ENCODE measurements around the gene APOA4.
"Not testable (repeated sequence)": the region's sequence is repeated elsewhere in the genome, so short reads cannot be mapped to it uniquely, and the experiment has no call there.

APOA4 gene

DNA sequence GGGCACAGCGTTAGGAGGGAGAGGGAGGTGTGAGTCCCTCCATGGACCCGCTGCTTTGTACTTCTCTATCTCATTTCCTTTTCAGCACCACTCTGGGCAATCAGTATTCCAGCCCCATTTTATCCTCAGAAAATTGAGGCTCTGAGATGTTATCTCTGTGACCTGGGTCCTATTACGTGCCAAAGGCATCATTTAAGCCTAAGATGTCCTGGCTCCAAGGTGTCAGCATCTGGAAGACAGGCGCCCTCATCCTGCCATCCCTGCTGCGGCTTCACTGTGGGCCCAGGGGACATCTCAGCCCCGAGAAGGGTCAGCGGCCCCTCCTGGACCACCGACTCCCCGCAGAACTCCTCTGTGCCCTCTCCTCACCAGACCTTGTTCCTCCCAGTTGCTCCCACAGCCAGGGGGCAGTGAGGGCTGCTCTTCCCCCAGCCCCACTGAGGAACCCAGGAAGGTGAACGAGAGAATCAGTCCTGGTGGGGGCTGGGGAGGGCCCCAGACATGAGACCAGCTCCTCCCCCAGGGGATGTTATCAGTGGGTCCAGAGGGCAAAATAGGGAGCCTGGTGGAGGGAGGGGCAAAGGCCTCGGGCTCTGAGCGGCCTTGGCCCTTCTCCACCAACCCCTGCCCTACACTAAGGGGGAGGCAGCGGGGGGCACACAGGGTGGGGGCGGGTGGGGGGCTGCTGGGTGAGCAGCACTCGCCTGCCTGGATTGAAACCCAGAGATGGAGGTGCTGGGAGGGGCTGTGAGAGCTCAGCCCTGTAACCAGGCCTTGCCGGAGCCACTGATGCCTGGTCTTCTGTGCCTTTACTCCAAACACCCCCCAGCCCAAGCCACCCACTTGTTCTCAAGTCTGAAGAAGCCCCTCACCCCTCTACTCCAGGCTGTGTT, 5.8 kb upstream of the APOA4 start:
- no peak for DNase-seq

- DNase-seq = no peak
Measured at GRCh38 chr11:116827461-116827860, 4.4 kb upstream of the APOA4 start.

- no peak for DNase-seq
Measured at GRCh38 chr11:116826751-116827431, 3.8 kb upstream of the APOA4 start.

DNA sequence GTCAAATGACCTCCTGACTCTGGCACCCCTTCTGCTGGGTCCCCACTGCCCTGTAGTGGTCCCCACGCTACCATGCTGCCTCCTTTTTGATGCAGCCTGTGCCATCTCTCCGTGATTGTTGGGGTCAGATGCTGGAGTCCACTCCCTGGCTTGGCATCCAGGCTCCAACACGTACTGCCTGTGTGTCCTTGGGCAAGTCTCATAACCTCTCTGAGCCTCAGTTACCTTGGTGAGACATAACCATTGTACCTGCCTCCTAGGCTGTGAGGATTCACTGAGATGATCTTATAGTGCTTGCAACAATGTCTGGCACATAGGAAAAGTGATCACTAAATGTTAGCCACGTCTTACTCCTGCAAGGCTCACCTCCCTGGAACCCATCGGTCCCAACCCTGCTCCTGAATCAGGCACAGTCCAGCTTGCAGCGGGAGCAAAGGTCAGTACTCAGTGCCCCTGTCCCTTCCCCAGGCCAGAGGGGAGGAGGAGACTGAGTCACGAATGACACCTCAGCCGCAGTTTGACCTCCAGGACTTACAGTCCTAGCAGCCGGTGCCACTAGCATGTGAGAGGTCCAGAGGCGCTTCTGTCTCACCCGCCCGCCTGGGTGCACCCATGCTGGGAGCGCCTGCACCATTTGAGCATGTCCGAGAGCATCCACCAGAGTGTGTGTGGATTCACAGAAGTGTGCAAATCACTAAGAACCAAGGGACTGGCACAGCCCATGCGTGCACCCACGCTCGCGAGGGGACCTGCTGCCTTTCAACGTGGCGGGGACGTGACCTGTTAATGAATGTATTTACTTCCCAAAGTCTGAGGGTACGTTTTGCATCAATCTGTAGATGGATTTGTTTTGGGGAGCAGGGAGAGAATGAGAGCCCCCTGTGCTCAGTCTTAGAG, 3.0 kb upstream of the APOA4 start:
- DNase-seq = no peak

- no peak for DNase-seq
Measured at GRCh38 chr11:116825434-116825833, 2.3 kb upstream of the APOA4 start.

DNA sequence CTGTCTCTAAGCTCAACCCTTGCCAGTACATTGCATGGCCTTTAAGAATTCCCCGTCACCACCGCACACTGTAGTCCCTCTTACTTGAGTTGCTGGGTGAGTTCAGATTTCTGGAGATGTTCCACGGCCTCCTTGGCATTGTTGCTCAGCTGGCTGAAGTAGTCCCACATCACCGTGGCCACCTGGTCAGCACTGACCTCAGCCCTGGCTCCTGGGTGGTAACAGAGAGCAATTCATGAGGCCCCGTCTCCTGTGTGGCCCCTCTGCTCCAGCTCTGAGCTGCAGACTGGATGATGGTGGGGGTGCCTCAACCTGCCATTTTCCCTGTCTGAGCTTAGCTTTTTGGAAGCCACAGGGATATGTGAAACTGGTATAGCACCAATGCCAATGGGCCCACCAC, 529 bp downstream of the APOA4 start:
- no peak for DNase-seq

- DNase-seq = no peak
Measured at GRCh38 chr11:116821050-116821918, 1.8 kb downstream of the APOA4 start.

GRCh38 chr11:116819049-116819448, 4.1 kb downstream of the APOA4 start:
- DNase-seq = no peak

- no peak for DNase-seq
Measured at GRCh38 chr11:116814502-116814901, 8.6 kb downstream of the APOA4 start.

- no peak for DNase-seq
Measured at GRCh38 chr11:116813781-116814471, 9.2 kb downstream of the APOA4 start.

DNA sequence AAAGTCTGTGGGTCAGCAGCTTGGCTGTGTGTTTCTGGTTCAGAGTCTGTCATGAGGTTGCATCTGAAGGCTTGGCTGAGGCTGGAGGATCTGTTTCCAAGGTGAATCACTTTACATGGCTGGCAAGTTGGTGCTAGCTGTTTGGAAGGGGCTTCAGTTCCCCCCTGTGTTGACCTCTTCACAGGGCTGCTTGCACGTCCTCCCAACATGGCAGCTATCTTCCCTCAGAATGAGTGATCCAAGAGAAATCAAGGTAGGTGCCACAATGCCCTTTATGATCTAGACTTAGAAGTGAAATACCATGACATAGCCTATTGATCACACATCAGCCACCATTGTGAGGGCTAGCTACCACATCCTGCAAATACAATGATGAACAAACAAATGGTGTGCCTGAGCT, 9.9 kb downstream of the APOA4 start:
- DNase-seq = no peak

DNA sequence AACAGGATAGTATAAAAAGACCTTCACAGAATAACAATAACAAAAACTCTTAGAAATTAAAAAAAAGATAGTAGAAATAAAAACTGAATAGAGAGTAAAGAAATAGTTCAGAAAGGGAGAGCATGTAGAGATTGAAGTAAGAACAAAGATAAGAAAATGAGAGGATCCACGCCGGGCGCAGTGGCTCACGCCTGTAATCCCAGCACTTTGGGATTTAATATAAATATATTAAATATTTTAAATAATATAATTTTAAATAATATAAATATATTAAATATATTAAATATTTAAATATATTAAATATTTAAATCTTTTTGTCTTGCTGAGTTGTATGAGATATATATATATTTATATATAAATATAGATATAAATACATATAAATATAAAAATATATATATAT, 11.0 kb downstream of the APOA4 start:
- DNase-seq = no peak

DNA sequence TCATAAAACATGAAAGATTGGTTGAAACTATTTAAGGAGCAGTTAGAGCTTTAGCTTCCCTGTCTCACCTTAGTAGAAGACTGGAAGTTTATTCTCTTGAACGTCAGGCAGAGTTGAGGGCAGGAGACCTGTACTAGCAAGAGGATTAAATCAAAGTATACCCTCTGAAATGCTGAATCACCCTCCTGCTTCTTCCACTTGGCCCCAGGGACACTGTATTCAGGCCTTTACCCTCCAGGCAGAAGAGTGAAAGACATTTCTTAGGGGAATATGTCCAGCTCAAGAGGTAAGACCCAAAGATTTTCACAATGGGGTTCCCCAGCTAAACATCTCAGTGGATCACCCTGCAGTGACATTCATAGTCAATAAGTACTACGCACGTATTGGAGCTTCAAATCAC, 11.9 kb downstream of the APOA4 start:
- DNase-seq = no peak

DNA sequence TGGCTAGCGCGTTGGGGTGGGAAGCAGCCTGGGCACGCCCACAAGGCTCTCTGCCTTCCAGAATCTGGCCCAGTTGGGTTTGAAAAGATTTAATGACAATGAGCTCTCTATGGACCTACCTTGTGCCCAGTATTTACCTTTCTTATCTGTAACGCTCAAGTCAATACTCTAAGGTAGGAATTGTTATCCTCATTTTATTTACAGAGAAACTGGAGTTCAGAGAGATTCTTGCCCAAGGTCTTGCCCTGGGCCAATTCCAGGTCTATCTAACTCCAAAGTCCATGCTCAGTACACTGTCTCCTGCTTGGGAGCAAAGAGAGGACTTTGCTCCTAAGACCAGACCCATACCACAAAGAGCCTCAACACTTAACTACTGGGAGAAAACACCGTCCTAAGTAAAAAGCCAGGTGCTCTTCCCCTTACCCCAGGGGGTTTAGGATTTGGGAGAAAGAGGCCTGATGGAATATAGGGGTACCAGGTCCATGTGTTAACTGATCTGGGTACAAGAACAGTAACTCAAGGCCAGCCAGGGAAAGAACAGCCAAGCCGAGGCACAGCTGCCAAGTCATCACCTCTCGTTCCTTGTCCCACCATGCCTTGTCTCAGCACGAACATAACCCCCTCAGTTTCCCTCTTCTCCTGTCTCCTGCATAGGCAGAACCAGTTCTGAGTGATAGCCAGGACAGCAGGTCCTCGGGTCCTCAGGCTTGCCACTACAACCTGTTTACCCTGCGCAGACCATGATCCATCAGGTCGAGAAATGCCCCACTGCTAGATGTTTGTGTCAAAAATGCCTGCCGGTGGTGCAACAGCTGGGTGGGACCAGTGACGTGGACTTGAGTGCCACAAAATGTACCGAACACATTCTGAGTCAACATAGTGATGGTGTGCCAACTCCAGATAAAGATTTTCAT, 14.6 kb downstream of the APOA4 start:
- no peak for DNase-seq

- DNase-seq = no peak
Measured at GRCh38 chr11:116807601-116808261, 15.4 kb downstream of the APOA4 start.

GRCh38 chr11:116804001-116804400, 19.1 kb downstream of the APOA4 start:
- DNase-seq = no peak

DNA sequence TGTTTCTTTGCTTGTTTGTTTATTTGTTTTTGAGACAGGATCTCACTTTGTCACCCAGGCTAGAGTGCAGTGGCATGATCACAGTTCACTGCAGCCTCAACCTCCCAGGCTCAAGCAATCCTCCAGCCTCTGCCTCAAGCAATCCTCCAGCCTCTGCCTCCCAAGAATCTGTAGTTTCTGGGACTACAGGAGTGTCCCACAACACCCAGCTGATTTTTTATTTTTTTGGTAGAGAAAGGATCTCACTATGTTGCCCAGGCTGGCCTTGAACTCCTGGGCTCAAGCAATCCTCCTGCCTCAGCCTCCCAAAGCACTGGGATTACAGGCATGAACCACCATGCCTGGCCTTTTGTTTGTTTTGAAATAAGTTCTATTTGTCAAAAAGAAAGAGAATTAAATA, 21.4 kb downstream of the APOA4 start:
- not testable (repeated sequence) for DNase-seq

DNA sequence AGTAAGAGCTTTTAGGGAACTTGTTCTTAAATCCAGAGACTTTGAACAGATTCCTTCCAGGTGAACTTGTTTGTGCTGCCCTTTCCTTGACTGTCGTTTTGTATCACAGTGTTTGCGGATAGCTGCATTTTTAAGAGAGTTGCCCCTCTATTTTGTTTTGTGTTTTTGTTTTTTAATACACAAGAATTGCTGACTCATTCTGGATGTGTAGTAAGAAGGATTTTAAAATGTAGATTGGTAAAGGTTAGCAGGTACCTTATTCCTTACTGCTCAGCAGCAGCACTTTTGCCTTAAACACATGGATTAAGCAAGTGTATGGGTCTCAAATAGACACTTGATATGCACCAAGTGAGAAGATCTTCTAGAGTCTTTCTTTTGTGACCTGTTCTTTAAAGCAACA, 22.5 kb downstream of the APOA4 start:
- no peak for DNase-seq

DNA sequence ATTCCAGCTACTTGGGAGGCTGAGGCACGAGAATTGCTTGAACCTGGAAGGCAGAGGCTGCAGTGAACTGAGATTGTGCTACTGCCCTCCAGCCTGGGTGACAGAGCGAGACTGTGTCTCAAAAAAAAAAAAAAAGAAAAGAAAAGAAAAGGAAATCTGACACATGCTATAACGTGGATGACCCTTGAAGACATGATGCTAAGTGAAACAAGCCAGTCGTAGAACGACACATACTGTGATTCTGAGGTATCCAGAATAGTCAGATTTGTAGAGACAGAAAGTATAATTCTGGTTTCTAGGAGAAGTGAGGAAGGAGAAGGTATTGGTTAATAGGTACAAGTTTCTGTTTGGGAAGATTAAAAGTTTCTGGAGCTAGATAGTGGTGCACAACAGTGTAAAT, 24.7 kb downstream of the APOA4 start:
- no peak for DNase-seq

GRCh38 chr11:116797816-116798215, 25.3 kb downstream of the APOA4 start:
- DNase-seq = no peak

Data from stimulated activated naive CD4-positive, alpha-beta T cell treated with Interleukin-2 at 50 U/mL for 16 hours (primary cell).